ENCODE data around the gene NUDT3.
"Not testable (repeated sequence)": the region's sequence is repeated elsewhere in the genome, so short reads cannot be mapped to it uniquely, and the experiment has no call there.

Gene NUDT3

GRCh38 chr6:34248727-34249468, 143.6 kb downstream of the NUDT3 start, which contains the start of gene SMIM29:
TSS of gene SMIM29 (minus strand) at chr6:34249006. CDS start at chr6:34247791, 1,215 bp downstream.
- DNase-seq, result peak; percentile 92 to 99 (median 98)
- intact Hi-C loops (cut with DNase I), result loop anchor here (1.0 to 5.0 kb wide), 3 partner anchors 25 to 168 kb away; partner anchors contain the start of gene NUDT3

- peak in 23 of 42 donors; percentile 18 to 63 (median 45) for DNase-seq
- intact Hi-C loops (cut with DNase I), result loop anchor here (1.0 to 5.0 kb wide), 2 partner anchors 24 to 169 kb away; no protein-coding TSS in a partner anchor
Measured at GRCh38 chr6:34248198-34248726, 144.2 kb downstream of the NUDT3 start.

GRCh38 chr6:34247481-34248197, 144.8 kb downstream of the NUDT3 start:
- intact Hi-C loops (cut with DNase I), result loop anchor here (1.0 to 5.0 kb wide), 2 partner anchors 23 to 170 kb away; no protein-coding TSS in a partner anchor
- DNase-seq, result no peak

GRCh38 chr6:34246563-34247391, 145.7 kb downstream of the NUDT3 start:
- intact Hi-C loops (cut with DNase I), result loop anchor here (5.0 kb wide), 1 partner anchor 171 kb away; no protein-coding TSS in a partner anchor
- DNase-seq, result peak in 26 of 42 donors; percentile 19 to 74 (median 46)

GRCh38 chr6:34246249-34246562, 146.3 kb downstream of the NUDT3 start:
- intact Hi-C loops (cut with DNase I), result loop anchor here (5.0 kb wide), 1 partner anchor 171 kb away; no protein-coding TSS in a partner anchor
- no peak for DNase-seq

GRCh38 chr6:34245761-34246140, 146.7 kb downstream of the NUDT3 start:
- DNase-seq, result not testable (repeated sequence)
- intact Hi-C loops (cut with DNase I), result loop anchor here (5.0 kb wide), 1 partner anchor 172 kb away; no protein-coding TSS in a partner anchor

GRCh38 chr6:34245032-34245760, 147.3 kb downstream of the NUDT3 start:
- not testable (repeated sequence) for DNase-seq
- intact Hi-C loops (cut with DNase I), result loop anchor here (5.0 kb wide), 1 partner anchor 172 kb away; no protein-coding TSS in a partner anchor

GRCh38 chr6:34243901-34244884, 148.3 kb downstream of the NUDT3 start:
- peak; percentile 46 to 95 (median 76) for DNase-seq
- intact Hi-C loops (cut with DNase I), result no loop called here

GRCh38 chr6:34243131-34243771, 149.2 kb downstream of the NUDT3 start:
- DNase-seq, result peak in 3 of 42 donors; percentile 3 to 28 (median 8)
- intact Hi-C loops (cut with DNase I), result no loop called here

- peak in 2 of 42 donors; percentile 7 to 8 for DNase-seq
- intact Hi-C loops (cut with DNase I), result no loop called here
Measured at GRCh38 chr6:34242252-34243130, 150.0 kb downstream of the NUDT3 start.

- DNase-seq, result peak in 4 of 42 donors; percentile 1 to 31 (median 6)
- intact Hi-C loops (cut with DNase I), result no loop called here
Measured at GRCh38 chr6:34241351-34242215, 150.9 kb downstream of the NUDT3 start.

- intact Hi-C loops (cut with DNase I), result no loop called here
- peak in 2 of 42 donors; percentile 7 to 24 for DNase-seq
Measured at GRCh38 chr6:34240329-34241248, 151.9 kb downstream of the NUDT3 start.

- intact Hi-C loops (cut with DNase I), result no loop called here
- no peak for DNase-seq
Measured at GRCh38 chr6:34239893-34240292, 152.6 kb downstream of the NUDT3 start.

- intact Hi-C loops (cut with DNase I), result no loop called here
Measured at GRCh38 chr6:34239500-34239825, 153.0 kb downstream of the NUDT3 start.

More at GRCh38 chr6:34239500-34239825, 153.0 kb downstream of the NUDT3 start:
- DNase-seq, result no peak
